Neural progenitor cell (in vitro differentiated cells): ENCODE measurements around the gene LRRC59. TPM values are rescaled to one million over a fixed set of nuclear protein-coding genes. Genes with fewer than 3 reads are reported as not detected.

Experiments
- DNase-seq: peaks from one replicate; pipeline ENCODE4 v3.0.0-alpha.2; 2016; ENCODE audit warnings: low spot score
- H2AFZ ChIP-seq: fragments of 200-600 bp; sonication (generic); replicated peaks from 2 replicates; pipeline ENCODE4 v1.6.1; 2016; ENCODE audit warnings: antibody characterized with exemption
- H3F3A ChIP-seq: fragments of 200-600 bp; sonication (generic); 2 replicates; pipeline ENCODE4 v1.6.1; 2016; ENCODE audit warnings: antibody characterized with exemption, low read depth
- H3K27ac ChIP-seq: fragments of 200-600 bp; sonication (generic); 2 replicates; pipeline ENCODE4 v1.5.1; 2016; ENCODE audit warnings: mild to moderate bottlenecking
- H3K27me3 ChIP-seq: fragments of 200-600 bp; sonication (generic); 2 replicates; pipeline ENCODE4 v1.6.1; 2016; ENCODE audit warnings: mild to moderate bottlenecking, moderate library complexity
- H3K36me3 ChIP-seq: fragments of 200-600 bp; sonication (generic); 2 replicates; pipeline ENCODE4 v1.5.1; 2016
- H3K4me1 ChIP-seq: fragments of 200-600 bp; sonication (generic); 2 replicates; pipeline ENCODE4 v1.6.1; 2016; ENCODE audit warnings: mixed run types
- H3K4me2 ChIP-seq: fragments of 200-600 bp; sonication (generic); 2 replicates; pipeline ENCODE4 v1.6.1; 2016
- H3K4me3 ChIP-seq: fragments of 200-600 bp; sonication (generic); 2 replicates; pipeline ENCODE4 v1.5.1; 2016
- H3K79me2 ChIP-seq: fragments of 200-600 bp; sonication (generic); 2 replicates; pipeline ENCODE4 v1.6.1; 2016; ENCODE audit warnings: low read depth
- H3K9ac ChIP-seq: fragments of 200-600 bp; sonication (generic); 2 replicates; pipeline ENCODE4 v1.6.1; 2016
- H3K9me3 ChIP-seq: fragments of 200-600 bp; sonication (generic); 2 replicates; pipeline ENCODE4 v1.5.1; 2016; ENCODE audit warnings: low read depth
- H4K20me1 ChIP-seq: fragments of 200-600 bp; sonication (generic); 2 replicates; pipeline ENCODE4 v1.6.1; 2016; ENCODE audit warnings: low read depth
- H3K27ac Mint-ChIP-seq: 3 replicates; pipeline ENCODE4 v1.8.0; 2021; ENCODE audit warnings: mixed read lengths
- H3K27me3 Mint-ChIP-seq: 2 replicates; pipeline ENCODE4 v1.8.0; 2022; ENCODE audit warnings: low read depth, mild to moderate bottlenecking, inconsistent platforms, moderate library complexity, mixed read lengths; ENCODE audit not compliant: insufficient read depth
- H3K36me3 Mint-ChIP-seq: 3 replicates; pipeline ENCODE4 v1.8.0; 2021; ENCODE audit warnings: mixed read lengths
- H3K4me1 Mint-ChIP-seq: 3 replicates; pipeline ENCODE4 v1.8.0; 2021; ENCODE audit warnings: mixed read lengths
- H3K4me3 Mint-ChIP-seq: 3 replicates; pipeline ENCODE4 v1.8.0; 2021; ENCODE audit warnings: mild to moderate bottlenecking, moderate library complexity, mixed read lengths
- H3K9me3 Mint-ChIP-seq: 3 replicates; pipeline ENCODE4 v1.8.0; 2020; ENCODE audit warnings: mixed read lengths
- EZH2 ChIP-seq: fragments of 200-600 bp; sonication (generic); IDR thresholded peaks from 2 replicates; pipeline ENCODE4 v1.6.1; 2017; ENCODE audit warnings: antibody characterized with exemption, mild to moderate bottlenecking, moderate library complexity
- EZH2phosphoT487 ChIP-seq: fragments of 200-600 bp; sonication (generic); IDR thresholded peaks from 2 replicates; pipeline ENCODE4 v1.6.1; 2017; ENCODE audit warnings: antibody characterized with exemption
- total RNA-seq: library from RNA; depleted of rRNA; stranded (reverse); fragments of >200 nt; gene quantifications from 2 replicates; pipeline ENCODE4 v1.2.3, GENCODE V29; 2015; ENCODE audit warnings: low replicate concordance
- TF ChIP-seq, protein P1 (sequence below): fragments of 200-600 bp; sonication (generic); IDR thresholded peaks from 2 replicates; pipeline ENCODE4 v1.5.1; 2017; ENCODE audit warnings: antibody characterized with exemption, mild to moderate bottlenecking

The LRRC59 gene
- total RNA-seq, 1 donor from 2014 or later: 57.0 TPM

DNA sequence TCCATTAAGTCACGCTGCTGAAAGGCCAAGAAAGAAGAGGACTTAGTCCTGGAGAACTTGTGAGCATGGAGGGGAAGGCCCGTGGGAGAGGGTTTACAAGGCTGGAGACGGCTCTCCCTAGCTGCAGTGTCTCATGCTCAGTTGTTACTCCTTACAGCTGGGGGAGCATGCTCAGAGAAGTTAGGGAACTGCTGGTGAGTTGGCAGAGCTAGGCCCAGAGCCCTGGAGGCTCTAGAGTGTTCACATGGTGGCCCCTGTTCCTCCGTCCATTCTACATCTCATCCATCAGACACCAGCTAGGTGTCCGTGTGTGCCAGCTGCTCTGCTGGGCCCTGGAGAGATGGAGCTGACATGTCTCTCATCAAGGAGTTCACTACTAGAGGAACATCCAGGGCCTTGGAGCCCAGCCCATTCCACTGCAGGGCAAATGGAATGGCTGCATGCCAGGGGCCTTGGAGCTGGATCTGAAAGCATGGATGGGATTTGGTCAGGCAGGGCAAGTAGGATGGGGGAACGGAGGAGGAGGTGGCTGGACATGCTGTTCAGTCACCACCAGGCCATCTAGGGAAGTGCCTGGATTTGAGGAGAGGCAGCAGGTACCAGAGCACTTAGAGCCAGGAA is 45.1 kb downstream of the LRRC59 start:
- TF ChIP-seq EZH2phosphoT487 (no peak), EZH2 (no peak)
- TF ChIP-seq, protein P1, sequence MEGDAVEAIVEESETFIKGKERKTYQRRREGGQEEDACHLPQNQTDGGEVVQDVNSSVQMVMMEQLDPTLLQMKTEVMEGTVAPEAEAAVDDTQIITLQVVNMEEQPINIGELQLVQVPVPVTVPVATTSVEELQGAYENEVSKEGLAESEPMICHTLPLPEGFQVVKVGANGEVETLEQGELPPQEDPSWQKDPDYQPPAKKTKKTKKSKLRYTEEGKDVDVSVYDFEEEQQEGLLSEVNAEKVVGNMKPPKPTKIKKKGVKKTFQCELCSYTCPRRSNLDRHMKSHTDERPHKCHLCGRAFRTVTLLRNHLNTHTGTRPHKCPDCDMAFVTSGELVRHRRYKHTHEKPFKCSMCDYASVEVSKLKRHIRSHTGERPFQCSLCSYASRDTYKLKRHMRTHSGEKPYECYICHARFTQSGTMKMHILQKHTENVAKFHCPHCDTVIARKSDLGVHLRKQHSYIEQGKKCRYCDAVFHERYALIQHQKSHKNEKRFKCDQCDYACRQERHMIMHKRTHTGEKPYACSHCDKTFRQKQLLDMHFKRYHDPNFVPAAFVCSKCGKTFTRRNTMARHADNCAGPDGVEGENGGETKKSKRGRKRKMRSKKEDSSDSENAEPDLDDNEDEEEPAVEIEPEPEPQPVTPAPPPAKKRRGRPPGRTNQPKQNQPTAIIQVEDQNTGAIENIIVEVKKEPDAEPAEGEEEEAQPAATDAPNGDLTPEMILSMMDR: no peak
- Histone ChIP-seq H3K9me3 (no peaks in the 10 kb centered on the region), H3K27ac (no peak overlapping the region), H3K79me2 (peaks cover 11% of the 10 kb centered on the region), H3K4me2 (no peak overlapping the region), H3K9ac (no peak overlapping the region), H3F3A (no peaks in the 10 kb centered on the region), H3K27me3 (no peaks in the 10 kb centered on the region), H2AFZ (no peak overlapping the region), H3K4me1 (peaks cover 13% of the 10 kb centered on the region), H3K36me3 (no peaks in the 10 kb centered on the region), H3K4me3 (no peak overlapping the region), H4K20me1 (peaks cover 28% of the 10 kb centered on the region)
- peaks cover 11% of the 10 kb centered on the region for H3K36me3 Mint-ChIP-seq
- H3K4me1 Mint-ChIP-seq: peaks cover 19% of the 10 kb centered on the region
- peak overlapping the region; percentile 9 for H3K4me3 Mint-ChIP-seq
- no peaks in the 10 kb centered on the region for H3K9me3 Mint-ChIP-seq
- H3K27me3 Mint-ChIP-seq: peaks cover 9% of the 10 kb centered on the region
- DNase-seq: no peak
- no peak overlapping the region for H3K27ac Mint-ChIP-seq

DNA sequence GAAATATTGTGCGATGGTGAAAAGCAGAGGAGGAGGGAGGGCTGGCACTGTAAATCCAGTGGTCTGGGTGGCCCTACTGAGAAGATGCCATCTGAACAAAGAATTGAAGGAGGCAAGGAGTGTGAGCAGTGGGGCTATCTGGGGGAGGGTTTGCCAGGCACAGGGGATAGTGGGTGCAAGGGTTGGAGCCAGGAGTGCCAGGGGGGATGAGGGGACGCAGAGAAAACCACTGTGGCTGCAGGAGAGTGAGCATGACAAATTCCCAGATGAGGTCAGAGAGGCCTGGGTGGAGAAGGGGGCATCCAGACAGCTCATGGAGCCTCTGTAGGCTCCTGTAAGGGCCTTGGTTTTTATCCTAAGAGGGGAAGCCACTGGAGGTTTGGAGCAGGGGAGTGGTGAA is 46.6 kb downstream of the LRRC59 start:
- H3K9me3 Mint-ChIP-seq: no peaks in the 10 kb centered on the region
- Histone ChIP-seq H2AFZ (no peak overlapping the region), H3K4me1 (peaks cover 15% of the 10 kb centered on the region), H3F3A (no peaks in the 10 kb centered on the region), H3K27me3 (peaks cover under 1% of the 10 kb centered on the region), H3K4me2 (no peak overlapping the region), H3K27ac (no peak overlapping the region), H3K9me3 (no peaks in the 10 kb centered on the region), H4K20me1 (peaks cover 35% of the 10 kb centered on the region), H3K9ac (no peak overlapping the region), H3K4me3 (no peak overlapping the region), H3K36me3 (no peaks in the 10 kb centered on the region), H3K79me2 (peaks cover 18% of the 10 kb centered on the region)
- no peak overlapping the region for H3K27ac Mint-ChIP-seq
- peaks cover 11% of the 10 kb centered on the region for H3K36me3 Mint-ChIP-seq
- peaks cover 9% of the 10 kb centered on the region for H3K27me3 Mint-ChIP-seq
- DNase-seq: no peak
- H3K4me3 Mint-ChIP-seq: no peak overlapping the region
- TF ChIP-seq EZH2phosphoT487 (no peak), EZH2 (no peak)
- TF ChIP-seq, protein P1: no peak
- H3K4me1 Mint-ChIP-seq: peaks cover 26% of the 10 kb centered on the region

DNA sequence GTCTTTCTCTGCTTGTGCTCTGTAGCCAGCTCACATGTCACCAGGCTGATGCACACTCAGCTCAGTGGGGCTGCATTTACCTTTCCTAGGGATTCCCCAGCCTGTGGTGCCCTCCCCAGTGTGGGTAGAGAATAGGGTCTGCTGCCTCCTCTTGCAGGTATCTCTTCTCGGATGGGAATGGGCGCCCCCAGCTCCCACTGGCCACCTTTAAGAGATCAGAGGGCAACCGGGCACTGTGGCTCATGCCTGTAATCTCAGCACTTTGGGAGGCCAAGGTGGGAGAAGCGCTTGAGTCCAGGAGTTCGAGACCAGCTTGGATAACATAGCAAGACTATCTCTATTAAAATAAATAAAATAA is 48.1 kb downstream of the LRRC59 start:
- Histone ChIP-seq H3K36me3 (no peaks in the 10 kb centered on the region), H3K9me3 (no peaks in the 10 kb centered on the region), H3K4me2 (no peak overlapping the region), H3K4me3 (no peak overlapping the region), H3K27me3 (peaks cover 15% of the 10 kb centered on the region), H2AFZ (no peak overlapping the region), H3K27ac (no peak overlapping the region), H3K9ac (no peak overlapping the region), H4K20me1 (peaks cover 35% of the 10 kb centered on the region), H3F3A (no peaks in the 10 kb centered on the region), H3K79me2 (peaks cover 18% of the 10 kb centered on the region), H3K4me1 (peaks cover 19% of the 10 kb centered on the region)
- no peak for DNase-seq
- H3K9me3 Mint-ChIP-seq: no peaks in the 10 kb centered on the region
- peaks cover 35% of the 10 kb centered on the region for H3K4me1 Mint-ChIP-seq
- H3K27ac Mint-ChIP-seq: no peak overlapping the region
- H3K27me3 Mint-ChIP-seq: peaks cover 11% of the 10 kb centered on the region
- peaks cover 11% of the 10 kb centered on the region for H3K36me3 Mint-ChIP-seq
- TF ChIP-seq, protein P1: no peak
- TF ChIP-seq EZH2: no peak
- TF ChIP-seq EZH2phosphoT487: no peak
- peak overlapping the region; percentile 18 for H3K4me3 Mint-ChIP-seq
